ENCODE measurements around the gene SCNN1A. TPM values are rescaled to one million over a fixed set of nuclear protein-coding genes. Genes with fewer than 3 reads are reported as not detected.

The SCNN1A gene
- total RNA-seq, 1 donor from 2014 or later = 20.3 TPM

DNA sequence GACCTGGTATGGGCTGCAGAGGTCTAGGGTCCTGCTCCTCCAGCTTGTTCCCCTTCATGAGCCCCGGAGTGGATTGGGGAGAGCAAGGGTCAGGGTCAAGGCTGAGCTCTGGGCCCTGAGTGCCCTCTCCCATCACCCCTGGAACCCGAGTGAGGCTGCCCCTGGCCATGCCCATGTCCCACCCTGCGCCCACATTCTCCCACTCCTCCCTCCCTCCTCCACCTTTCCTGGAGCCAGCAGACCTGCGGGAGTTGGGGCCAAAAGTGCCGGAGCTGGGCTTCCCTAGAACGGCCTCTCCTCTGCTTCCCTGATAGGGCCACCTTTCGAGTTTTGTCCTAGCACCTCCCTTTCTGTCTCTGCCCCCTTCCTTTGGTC lies 590 bp downstream of the SCNN1A start:
- Mint-ChIP-seq H3K27ac (peak overlapping the region; percentile 90), H3K4me3 (peak overlapping the region; percentile 43), H3K4me1 (peaks cover 74% of the 10 kb centered on the region)

DNA sequence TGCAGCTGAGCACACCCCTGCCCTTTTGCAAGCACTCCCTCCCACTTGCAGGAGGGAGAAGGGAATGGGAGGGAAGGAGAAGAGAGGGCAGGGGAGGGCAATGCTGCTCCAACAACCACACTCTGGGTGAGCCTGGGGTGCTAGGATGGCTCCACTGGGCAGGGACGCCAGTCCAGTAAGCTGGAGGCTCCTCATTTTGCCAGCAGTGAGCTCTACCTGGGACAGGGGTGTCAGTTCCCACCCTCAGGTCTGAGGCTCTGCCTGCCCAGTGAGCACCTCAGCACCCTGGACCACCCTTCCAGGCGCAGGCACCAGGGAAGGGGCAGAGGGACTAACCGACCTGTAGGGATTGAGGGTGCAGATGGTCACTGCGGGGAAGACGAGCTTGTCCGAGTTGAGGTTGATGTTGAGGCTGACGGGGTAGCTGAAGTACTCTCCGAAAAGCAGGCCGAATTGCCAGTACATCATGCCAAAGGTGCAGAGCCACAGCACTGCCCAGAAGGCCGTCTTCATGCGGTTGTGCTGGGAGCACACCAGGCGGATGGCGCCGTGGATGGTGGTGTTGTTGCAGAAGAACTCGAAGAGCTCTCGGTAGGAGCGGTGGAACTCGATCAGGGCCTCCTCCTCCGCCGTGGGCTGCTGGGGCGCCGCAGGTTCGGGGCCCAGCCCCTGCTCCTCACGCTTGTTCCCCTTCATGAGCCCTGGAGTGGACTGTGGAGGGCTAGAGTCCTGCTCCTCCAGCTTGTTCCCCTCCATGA lies 1.2 kb downstream of the SCNN1A start:
- peak overlapping the region; percentile 18 for H3K27ac Mint-ChIP-seq
- no peaks in the 10 kb centered on the region for H3K27me3 Mint-ChIP-seq (ENCODE audit: low read depth)
- DNase-seq (ENCODE audit: low spot score in 2 of 2, unreplicated experiment in 2 of 2) = no peak
- H3K4me3 Mint-ChIP-seq = peak overlapping the region; percentile 12
- H3K4me1 Mint-ChIP-seq = peaks cover 72% of the 10 kb centered on the region
- H3K36me3 Mint-ChIP-seq = no peaks in the 10 kb centered on the region
- no peaks in the 10 kb centered on the region for H3K9me3 Mint-ChIP-seq
- TF ChIP-seq, protein P1, sequence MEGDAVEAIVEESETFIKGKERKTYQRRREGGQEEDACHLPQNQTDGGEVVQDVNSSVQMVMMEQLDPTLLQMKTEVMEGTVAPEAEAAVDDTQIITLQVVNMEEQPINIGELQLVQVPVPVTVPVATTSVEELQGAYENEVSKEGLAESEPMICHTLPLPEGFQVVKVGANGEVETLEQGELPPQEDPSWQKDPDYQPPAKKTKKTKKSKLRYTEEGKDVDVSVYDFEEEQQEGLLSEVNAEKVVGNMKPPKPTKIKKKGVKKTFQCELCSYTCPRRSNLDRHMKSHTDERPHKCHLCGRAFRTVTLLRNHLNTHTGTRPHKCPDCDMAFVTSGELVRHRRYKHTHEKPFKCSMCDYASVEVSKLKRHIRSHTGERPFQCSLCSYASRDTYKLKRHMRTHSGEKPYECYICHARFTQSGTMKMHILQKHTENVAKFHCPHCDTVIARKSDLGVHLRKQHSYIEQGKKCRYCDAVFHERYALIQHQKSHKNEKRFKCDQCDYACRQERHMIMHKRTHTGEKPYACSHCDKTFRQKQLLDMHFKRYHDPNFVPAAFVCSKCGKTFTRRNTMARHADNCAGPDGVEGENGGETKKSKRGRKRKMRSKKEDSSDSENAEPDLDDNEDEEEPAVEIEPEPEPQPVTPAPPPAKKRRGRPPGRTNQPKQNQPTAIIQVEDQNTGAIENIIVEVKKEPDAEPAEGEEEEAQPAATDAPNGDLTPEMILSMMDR (IDR thresholded peaks at IDR 0.05; ENCODE audit: unreplicated experiment) = no peak

More for the DNA sequence above, 590 bp downstream of the SCNN1A start:
- TF ChIP-seq, protein P1 (IDR thresholded peaks at IDR 0.05; ENCODE audit: unreplicated experiment) = no peak
- Mint-ChIP-seq H3K9me3 (no peaks in the 10 kb centered on the region), H3K27me3 (ENCODE audit: low read depth) (no peaks in the 10 kb centered on the region), H3K36me3 (no peaks in the 10 kb centered on the region)
- no peak for DNase-seq (ENCODE audit: low spot score in 2 of 2, unreplicated experiment in 2 of 2)

DNA sequence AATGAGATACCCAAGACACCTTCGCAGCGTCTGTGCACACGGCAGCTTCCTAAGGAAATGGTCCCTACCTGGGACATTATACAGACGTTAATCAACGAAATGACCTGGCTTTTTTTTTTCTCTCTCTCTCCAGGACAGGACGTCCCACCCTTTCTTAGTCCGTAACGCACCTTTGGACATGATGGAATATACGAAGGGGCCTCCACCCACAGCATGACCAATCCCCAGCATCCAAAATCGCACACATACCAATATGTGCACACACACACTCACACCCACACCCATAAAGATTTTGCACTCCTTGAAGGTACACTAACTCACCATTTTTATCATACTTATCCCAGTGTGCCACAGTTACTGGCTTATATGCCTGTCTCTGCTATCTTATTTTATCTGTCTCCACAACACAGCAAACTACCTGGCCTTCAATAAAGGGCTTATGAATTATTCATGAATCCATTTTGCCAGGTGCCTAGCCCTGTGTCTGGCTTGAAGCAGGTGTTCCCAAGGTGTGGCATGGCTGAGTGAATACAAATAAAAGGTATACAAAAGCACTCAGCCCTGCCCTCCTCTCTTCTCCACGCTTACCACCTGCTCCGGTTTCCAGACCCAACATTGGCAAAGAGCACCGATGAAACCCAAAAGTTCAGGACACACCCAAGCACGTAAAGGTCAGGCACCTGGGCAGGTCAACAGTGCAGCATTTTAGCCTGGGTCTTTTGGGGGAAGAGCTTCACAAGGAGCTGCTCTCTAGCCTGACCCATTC lies 2.2 kb downstream of the SCNN1A start:
- Mint-ChIP-seq H3K4me3 (peak overlapping the region; percentile 4), H3K27me3 (ENCODE audit: low read depth) (no peaks in the 10 kb centered on the region), H3K9me3 (no peaks in the 10 kb centered on the region), H3K27ac (peak overlapping the region; percentile 91), H3K4me1 (peaks cover 70% of the 10 kb centered on the region), H3K36me3 (no peaks in the 10 kb centered on the region)
- no peak for DNase-seq (ENCODE audit: low spot score in 2 of 2, unreplicated experiment in 2 of 2)
- TF ChIP-seq, protein P1 (IDR thresholded peaks at IDR 0.05; ENCODE audit: unreplicated experiment) = no peak

DNA sequence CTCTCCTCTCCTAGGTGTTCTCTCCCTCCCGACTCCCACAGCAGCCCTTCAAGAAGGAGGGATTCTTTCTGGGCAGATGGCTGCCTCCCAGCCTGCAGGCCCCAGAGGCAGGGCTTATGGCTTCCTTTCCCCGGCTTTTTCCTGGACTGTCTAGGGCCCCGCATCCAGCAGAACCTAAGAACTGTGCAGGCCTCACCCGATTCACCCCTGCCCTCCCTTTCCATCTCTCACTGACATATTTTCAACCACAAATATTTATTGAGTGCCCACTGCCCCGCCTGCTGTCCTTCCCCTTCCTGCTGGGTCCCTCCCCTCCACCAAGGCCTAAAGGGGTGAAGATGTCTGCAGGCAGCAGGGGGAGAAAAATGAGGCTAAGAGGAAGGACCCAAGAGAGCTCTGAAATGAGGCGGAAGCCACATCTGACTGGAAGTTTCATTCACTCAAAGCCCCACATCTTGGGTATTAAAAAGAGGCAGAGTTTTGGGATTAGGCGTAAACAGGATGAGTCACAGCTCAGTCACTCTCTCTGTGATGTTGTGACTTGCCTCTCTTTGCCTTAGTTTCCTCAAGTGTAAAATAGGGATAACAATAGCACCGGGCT lies 2.9 kb downstream of the SCNN1A start:
- Mint-ChIP-seq H3K27ac (peak overlapping the region; percentile 91), H3K27me3 (ENCODE audit: low read depth) (no peaks in the 10 kb centered on the region), H3K9me3 (no peaks in the 10 kb centered on the region), H3K4me3 (peak overlapping the region; percentile 24), H3K36me3 (no peaks in the 10 kb centered on the region), H3K4me1 (peaks cover 69% of the 10 kb centered on the region)
- DNase-seq (ENCODE audit: low spot score in 2 of 2, unreplicated experiment in 2 of 2) = no peak
- TF ChIP-seq, protein P1 (IDR thresholded peaks at IDR 0.05; ENCODE audit: unreplicated experiment) = no peak

DNA sequence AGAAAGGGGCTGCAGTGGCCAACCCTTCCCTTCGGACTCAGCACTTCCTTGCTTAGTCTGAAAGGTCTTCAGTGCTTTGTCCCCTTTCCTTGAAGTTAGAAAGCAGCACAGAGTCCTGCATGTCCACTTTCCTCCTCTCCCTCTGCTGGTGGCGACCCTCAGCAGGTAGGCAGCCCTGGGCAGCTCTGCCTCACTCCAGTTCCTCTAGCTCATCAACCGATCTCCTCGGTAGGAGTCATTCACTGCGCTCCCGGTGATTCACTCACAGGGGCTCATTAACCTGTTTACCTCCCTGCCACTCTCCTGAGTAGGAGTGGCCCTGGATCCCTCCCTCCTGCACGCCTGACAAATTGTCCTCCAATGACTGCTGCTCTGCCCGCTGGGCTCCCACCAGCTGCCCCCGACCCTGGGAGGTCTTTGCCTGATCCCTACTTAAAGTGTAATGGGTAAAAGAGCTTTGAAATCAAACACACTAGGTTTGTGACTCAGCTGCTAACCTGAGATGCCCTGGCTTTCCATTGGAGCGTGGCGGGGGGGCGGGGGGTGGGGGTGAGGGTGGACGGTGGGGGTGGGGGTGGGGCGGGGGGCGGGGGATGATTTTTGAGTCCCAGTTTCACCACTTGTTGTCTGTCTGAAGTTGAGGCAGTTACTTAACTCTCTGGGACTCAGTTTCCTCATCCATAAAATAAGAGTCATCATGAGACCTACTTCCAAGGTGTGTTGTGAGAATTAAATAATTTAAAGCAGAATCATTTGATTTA lies 4.2 kb downstream of the SCNN1A start:
- H3K36me3 Mint-ChIP-seq = no peaks in the 10 kb centered on the region
- H3K4me1 Mint-ChIP-seq = peaks cover 60% of the 10 kb centered on the region

More for the DNA sequence above, 4.2 kb downstream of the SCNN1A start:
- Mint-ChIP-seq H3K9me3 (no peaks in the 10 kb centered on the region), H3K4me3 (peak overlapping the region; percentile 51), H3K27me3 (ENCODE audit: low read depth) (no peaks in the 10 kb centered on the region), H3K27ac (peak overlapping the region; percentile 89)
- TF ChIP-seq, protein P1 (IDR thresholded peaks at IDR 0.05; ENCODE audit: unreplicated experiment) = no peak
- no peak for DNase-seq (ENCODE audit: low spot score in 2 of 2, unreplicated experiment in 2 of 2)

Data from mesothelial cell of epicardium (in vitro differentiated cells).